Activated T-cell treated with anti-CD3 and anti-CD28 coated beads, Interleukin-2, amount 50 U/mL, for 72 hours (primary cell): ENCODE results near the gene MTHFD2L. TPM values are rescaled to one million over a fixed set of nuclear protein-coding genes. Genes with fewer than 3 reads are reported as not detected.
"Not testable (repeated sequence)": the region's sequence is repeated elsewhere in the genome, so short reads cannot be mapped to it uniquely, and the experiment has no call there.

Experiments used
- ATAC-seq, 2 donors: fragments of 150-1000 bp; cut with Tn5 transposase; replicated peaks in 1 of 2; 2 replicates each; pipeline ENCODE4 v1.10.0; 2021; ENCODE audit warnings: moderate library complexity in 2 of 2, mild to moderate bottlenecking in 1 of 2
- DNase-seq, 2 donors: peaks; one replicate each; pipeline ENCODE4 v3.0.0; 2021 to 2022; ENCODE audit warnings: mixed read lengths in 1 of 2
- H3K27ac Mint-ChIP-seq: one replicate; pipeline ENCODE4 v1.8.0; 2022; ENCODE audit warnings: mild to moderate bottlenecking, moderate library complexity, mixed read lengths
- H3K27me3 Mint-ChIP-seq: one replicate; pipeline ENCODE4 v1.8.0; 2022; ENCODE audit warnings: low read depth, mixed read lengths
- H3K36me3 Mint-ChIP-seq, 2 donors: one replicate each; pipeline ENCODE4 v1.8.0; 2022; ENCODE audit warnings: mixed read lengths in 2 of 2, mild to moderate bottlenecking in 1 of 2; ENCODE audit not compliant: insufficient read depth in 2 of 2
- H3K4me1 Mint-ChIP-seq: one replicate; pipeline ENCODE4 v1.8.0; 2022; ENCODE audit warnings: low read depth, mixed read lengths
- H3K4me3 Mint-ChIP-seq, 2 donors: one replicate each; pipeline ENCODE4 v1.8.0; 2022; ENCODE audit warnings: mild to moderate bottlenecking in 2 of 2, mixed read lengths in 2 of 2, moderate library complexity in 2 of 2
- H3K9me3 Mint-ChIP-seq, 2 donors: one replicate each; pipeline ENCODE4 v1.8.0; 2022; ENCODE audit warnings: mixed read lengths in 2 of 2
- total RNA-seq, 2 donors: library from RNA; stranded (reverse); gene quantifications; one replicate each; pipeline ENCODE4 v1.2.3, GENCODE V29; 2022

The MTHFD2L gene
- total RNA-seq, 2 donors from 2014 or later = 7.6 to 9.7 TPM

DNA sequence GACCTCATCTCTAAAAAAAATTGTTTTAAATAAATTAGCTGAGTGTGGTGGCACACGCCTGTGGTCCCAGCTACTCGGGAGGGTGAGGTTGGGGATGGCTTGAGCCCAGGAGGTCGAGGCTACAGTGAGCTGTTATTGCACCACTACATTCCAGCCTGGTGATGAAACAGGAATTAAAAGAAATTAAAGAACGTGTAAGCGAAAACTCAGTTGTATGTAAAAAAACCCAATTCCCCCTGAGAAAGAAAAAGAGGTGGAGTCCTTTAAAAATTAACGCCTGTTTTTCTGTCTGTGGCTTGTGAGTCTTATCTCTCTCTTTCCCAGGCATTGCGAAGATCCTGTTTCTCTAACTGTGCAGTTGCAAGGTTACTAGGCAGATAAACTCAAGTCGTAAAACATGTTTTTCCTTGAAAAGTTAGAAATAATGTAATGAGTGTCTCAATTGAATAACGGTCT, 172.4 kb downstream of the MTHFD2L start:
- peaks cover 21% of the 10 kb centered on the region for H3K27me3 Mint-ChIP-seq
- no peak for ATAC-seq

DNA sequence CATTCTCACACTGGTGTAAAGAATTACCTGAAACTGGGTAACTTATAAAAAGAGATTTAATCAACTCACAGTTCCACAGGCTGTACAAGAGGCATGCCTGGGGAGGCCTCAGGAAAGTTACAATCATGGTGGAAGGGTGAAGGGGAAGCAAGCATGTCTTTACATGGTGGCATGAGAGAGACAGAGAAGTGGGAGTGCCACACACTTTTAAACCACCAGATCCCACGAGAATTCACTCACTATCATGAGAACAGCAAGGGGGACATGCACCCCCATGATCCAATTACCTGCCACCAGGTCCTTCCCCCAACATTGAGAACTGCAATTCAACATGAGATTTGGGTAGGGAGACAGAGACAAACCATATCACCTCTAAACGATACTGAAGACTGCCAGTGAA, 173.3 kb downstream of the MTHFD2L start:
- H3K9me3 Mint-ChIP-seq = no peaks in the 10 kb centered on the region
- ATAC-seq (no peak), DNase-seq (no peak)
- H3K4me3 Mint-ChIP-seq = no peak overlapping the region
- H3K4me1 Mint-ChIP-seq = no peaks in the 10 kb centered on the region
- no peak overlapping the region for H3K27ac Mint-ChIP-seq
- H3K36me3 Mint-ChIP-seq = peaks cover 0 to 2% of the 10 kb centered on the region in 2 donors
- H3K27me3 Mint-ChIP-seq = peaks cover 21% of the 10 kb centered on the region

More for the DNA sequence above, 172.4 kb downstream of the MTHFD2L start:
- Mint-ChIP-seq H3K9me3 (no peaks in the 10 kb centered on the region), H3K4me3 (no peak overlapping the region), H3K27ac (no peak overlapping the region), H3K4me1 (no peaks in the 10 kb centered on the region), H3K36me3 (peaks cover 0 to 2% of the 10 kb centered on the region in 2 donors)
- no peak for DNase-seq

DNA sequence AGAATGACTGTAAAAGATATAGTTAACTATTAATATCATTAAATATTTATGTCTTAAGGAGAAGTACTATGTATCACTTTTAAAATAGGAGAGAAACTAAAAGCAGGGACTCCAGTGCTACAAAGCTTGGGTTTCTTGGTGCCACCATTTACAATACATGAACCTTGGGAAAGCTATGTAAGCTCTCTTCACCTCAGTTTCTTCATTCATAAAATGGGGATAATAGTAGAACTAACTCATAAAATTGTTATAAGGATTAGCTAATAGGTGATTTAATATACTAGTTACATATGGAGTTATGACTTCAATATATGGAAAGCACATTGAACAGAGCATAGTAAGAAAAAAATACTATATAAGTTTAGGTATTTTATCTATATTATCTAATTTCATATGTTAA, 174.0 kb downstream of the MTHFD2L start:
- Mint-ChIP-seq H3K4me3 (no peak overlapping the region), H3K27ac (no peak overlapping the region), H3K4me1 (no peaks in the 10 kb centered on the region), H3K36me3 (peaks cover 0 to 2% of the 10 kb centered on the region in 2 donors), H3K9me3 (no peaks in the 10 kb centered on the region), H3K27me3 (peaks cover 21% of the 10 kb centered on the region)
- DNase-seq (no peak), ATAC-seq (no peak)

DNA sequence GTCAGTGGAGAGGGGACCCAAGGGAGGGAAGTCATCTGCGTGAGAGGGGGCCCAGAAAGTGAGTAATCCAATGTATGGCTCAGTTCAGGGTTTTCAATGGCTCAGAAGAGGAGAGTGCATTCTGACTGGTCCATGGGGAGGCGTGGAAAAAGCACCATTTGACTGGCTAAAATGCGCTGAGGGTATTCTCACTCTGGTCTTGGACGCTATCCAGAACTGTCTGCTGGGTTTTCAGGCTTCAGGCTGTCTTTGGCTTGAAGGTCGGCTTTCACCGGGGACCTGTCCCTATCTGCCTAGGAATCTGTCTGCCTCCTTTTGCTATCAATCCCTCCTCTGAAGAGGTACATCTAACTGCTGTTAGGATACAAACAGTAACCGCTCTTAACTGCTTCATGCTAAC, 176.7 kb downstream of the MTHFD2L start:
- no peaks in the 10 kb centered on the region for H3K36me3 Mint-ChIP-seq
- H3K4me1 Mint-ChIP-seq = no peaks in the 10 kb centered on the region
- no peak for ATAC-seq
- no peak for DNase-seq
- no peaks in the 10 kb centered on the region for H3K9me3 Mint-ChIP-seq
- no peak overlapping the region for H3K4me3 Mint-ChIP-seq
- no peak overlapping the region for H3K27ac Mint-ChIP-seq
- peaks cover 12% of the 10 kb centered on the region for H3K27me3 Mint-ChIP-seq

DNA sequence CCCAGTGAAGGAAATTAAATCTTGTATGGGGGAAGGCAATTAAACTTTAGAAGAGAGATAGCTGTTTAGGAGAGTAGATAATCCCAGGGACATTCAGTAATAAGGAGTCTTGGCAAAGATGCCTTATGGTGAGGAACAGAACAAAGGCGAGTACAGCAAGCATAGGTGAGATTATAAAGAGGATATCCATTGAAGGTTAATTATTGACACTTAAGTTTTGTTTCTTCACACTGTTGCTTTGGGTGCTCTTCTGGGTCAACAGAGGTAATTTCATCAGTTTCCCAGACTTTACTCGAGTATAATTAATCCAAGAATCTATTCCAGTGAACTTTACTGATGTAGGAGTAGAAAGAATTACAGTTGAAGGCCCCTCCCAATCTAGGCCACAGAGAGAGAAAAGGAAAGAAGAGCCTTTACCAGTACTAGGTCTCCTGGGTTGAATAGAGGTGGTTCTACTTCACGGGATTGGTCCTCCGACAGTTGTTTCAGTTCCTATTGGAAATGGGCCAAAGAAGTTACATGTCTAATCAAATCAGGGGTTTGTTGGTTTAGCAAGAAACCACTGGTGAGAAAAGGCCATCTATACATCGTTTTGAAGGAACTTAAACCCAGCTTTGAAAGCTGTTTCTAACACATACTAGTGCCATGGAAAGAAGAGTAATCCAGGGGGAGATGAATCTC, 177.6 kb downstream of the MTHFD2L start:
- Mint-ChIP-seq H3K9me3 (peaks cover 0 to 2% of the 10 kb centered on the region in 2 donors), H3K4me1 (no peaks in the 10 kb centered on the region), H3K27ac (no peak overlapping the region), H3K27me3 (peaks cover 12% of the 10 kb centered on the region), H3K36me3 (no peaks in the 10 kb centered on the region), H3K4me3 (no peak overlapping the region)
- DNase-seq (no peak), ATAC-seq (no peak)

DNA sequence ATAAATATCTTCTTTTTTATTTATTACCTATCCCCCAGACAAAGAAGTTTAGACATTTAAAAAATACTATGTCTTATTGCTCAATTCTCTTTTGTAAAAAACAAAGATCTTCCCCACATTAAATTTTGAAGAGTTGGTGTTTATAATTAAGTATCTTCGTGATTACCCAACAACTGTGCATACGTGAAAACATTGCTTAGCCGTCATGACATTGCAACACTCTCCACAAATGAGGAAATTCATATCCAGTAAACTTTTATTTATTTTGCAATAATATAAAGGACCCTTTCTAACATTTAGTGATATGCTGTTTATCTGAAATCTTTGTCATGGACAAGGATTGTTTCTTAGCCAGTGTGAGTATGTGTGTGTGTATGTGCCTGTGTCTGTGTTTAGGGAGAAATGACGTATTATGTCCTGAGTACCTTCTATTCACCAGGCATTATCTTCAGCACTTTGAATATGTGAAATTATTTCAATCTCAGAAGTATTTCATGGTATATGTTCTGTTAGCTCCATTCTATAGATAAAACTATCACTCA, 180.9 kb downstream of the MTHFD2L start:
- no peaks in the 10 kb centered on the region for H3K4me1 Mint-ChIP-seq
- peaks cover 0 to 2% of the 10 kb centered on the region in 2 donors for H3K36me3 Mint-ChIP-seq
- H3K9me3 Mint-ChIP-seq = peaks cover 0 to 5% of the 10 kb centered on the region in 2 donors
- H3K27me3 Mint-ChIP-seq = peaks cover 11% of the 10 kb centered on the region
- DNase-seq = no peak
- ATAC-seq = no peak
- H3K4me3 Mint-ChIP-seq = no peak overlapping the region
- H3K27ac Mint-ChIP-seq = no peak overlapping the region

DNA sequence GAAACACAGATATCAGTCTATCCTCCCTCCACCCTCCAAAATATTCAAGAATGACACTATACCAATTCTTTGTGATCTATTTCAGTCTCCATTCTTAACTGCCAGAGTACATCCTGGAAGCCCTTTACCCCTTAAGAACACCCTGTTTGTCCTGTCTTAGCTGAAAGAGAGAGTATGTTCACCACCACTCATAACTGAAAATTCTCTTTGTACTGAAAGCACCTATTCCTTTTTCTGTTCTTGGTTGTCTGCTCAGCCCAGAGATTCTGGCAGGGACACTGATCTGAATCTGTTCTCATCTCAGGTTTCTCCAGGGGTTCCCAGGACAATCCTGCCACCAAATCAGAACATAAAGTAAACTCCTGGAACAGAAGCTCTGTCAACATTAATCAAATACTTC, 181.6 kb downstream of the MTHFD2L start:
- DNase-seq (no peak), ATAC-seq (no peak)
- no peak overlapping the region for H3K4me3 Mint-ChIP-seq
- H3K27me3 Mint-ChIP-seq = peaks cover 5% of the 10 kb centered on the region
- H3K36me3 Mint-ChIP-seq = peaks cover 2% of the 10 kb centered on the region in 2 donors
- H3K9me3 Mint-ChIP-seq = peaks cover under 1 to 9% of the 10 kb centered on the region in 2 donors
- no peaks in the 10 kb centered on the region for H3K4me1 Mint-ChIP-seq
- no peak overlapping the region for H3K27ac Mint-ChIP-seq

DNA sequence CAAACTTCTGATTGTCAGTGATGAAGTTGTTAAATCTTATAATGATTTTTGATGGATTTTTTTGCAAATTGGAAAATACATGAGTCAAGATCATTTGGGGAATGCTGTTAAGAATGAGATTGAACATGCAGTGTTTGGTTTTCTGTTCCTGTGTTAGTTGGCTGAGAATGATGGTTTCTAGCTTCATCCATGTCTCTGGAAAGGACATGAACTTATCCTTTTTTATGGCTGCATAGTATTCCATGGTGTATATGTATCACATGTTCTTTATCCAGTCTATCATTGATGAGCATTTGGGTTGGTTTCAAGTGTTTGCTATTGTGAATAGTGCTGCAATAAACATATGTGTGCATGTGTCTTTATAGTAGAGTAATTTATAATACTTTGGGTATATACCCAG, 182.5 kb downstream of the MTHFD2L start:
- H3K9me3 Mint-ChIP-seq = peaks cover 1 to 14% of the 10 kb centered on the region in 2 donors
- H3K4me1 Mint-ChIP-seq, H3K4me3 Mint-ChIP-seq, H3K27me3 Mint-ChIP-seq, DNase-seq, H3K27ac Mint-ChIP-seq, ATAC-seq, H3K36me3 Mint-ChIP-seq: not testable (repeated sequence)

DNA sequence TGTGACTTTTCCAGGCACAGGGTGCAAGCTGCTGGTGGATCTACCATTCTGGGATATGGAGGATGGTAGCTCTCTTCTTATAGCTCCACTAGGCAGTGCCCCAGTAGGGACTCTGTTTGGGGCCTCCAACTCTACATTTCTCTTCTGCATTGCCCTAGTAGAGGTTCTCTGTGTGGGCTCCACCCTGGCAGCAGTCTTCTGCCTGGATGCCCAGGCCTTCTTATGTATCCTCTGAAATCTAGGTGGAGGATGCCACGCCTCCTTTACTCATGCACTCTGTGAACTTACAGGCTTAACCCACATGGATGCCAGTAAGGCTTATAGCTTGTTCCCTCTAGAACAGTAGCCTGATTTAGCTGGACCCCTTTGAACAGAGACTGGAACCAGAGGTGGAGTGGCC, 186.1 kb downstream of the MTHFD2L start:
- DNase-seq = no peak
- no peaks in the 10 kb centered on the region for H3K27me3 Mint-ChIP-seq
- ATAC-seq = no peak
- H3K4me1 Mint-ChIP-seq = no peaks in the 10 kb centered on the region
- H3K27ac Mint-ChIP-seq = no peak overlapping the region
- H3K9me3 Mint-ChIP-seq = peaks cover 1 to 14% of the 10 kb centered on the region in 2 donors
- no peak overlapping the region for H3K4me3 Mint-ChIP-seq
- H3K36me3 Mint-ChIP-seq = peaks cover 2 to 5% of the 10 kb centered on the region in 2 donors

Other genes with a start within 250 kb of the MTHFD2L start
- not detected for gene PF4, start 176.1 kb upstream of the MTHFD2L start, total RNA-seq
- gene PPBP, start 169.9 kb upstream of the MTHFD2L start, total RNA-seq = not detected
- not detected for gene CXCL5, start 159.4 kb upstream of the MTHFD2L start, total RNA-seq
- not detected for gene CXCL3, start 119.4 kb upstream of the MTHFD2L start, total RNA-seq
- gene CXCL2, start 58.9 kb upstream of the MTHFD2L start, total RNA-seq = not detected
- gene EPGN, start 150.4 kb downstream of the MTHFD2L start, total RNA-seq = under 1 TPM in 1 of 2 donors, not detected in 1; 0.43 TPM
- gene EREG, start 207.0 kb downstream of the MTHFD2L start, total RNA-seq = under 1 TPM in 1 of 2 donors, not detected in 1; 0.07 TPM